HFFc6 (cell line): Measurements from ENCODE around the gene FCHSD2. TPM values are rescaled to one million over a fixed set of nuclear protein-coding genes. Genes with fewer than 3 reads are reported as not detected.

Experiments used
- DNase-seq: peaks from one replicate; pipeline ENCODE4 v3.0.0-alpha.2; 2018
- H3K27ac Mint-ChIP-seq: 2 replicates; pipeline ENCODE4 v1.8.0; 2020; ENCODE audit warnings: mild to moderate bottlenecking, mixed read lengths
- H3K27me3 Mint-ChIP-seq: 2 replicates; pipeline ENCODE4 v1.8.0; 2021; ENCODE audit warnings: mild to moderate bottlenecking, moderate library complexity, mixed read lengths; ENCODE audit not compliant: insufficient read depth
- H3K36me3 Mint-ChIP-seq: 2 replicates; pipeline ENCODE4 v1.8.0; 2021; ENCODE audit warnings: low read depth, mixed read lengths
- H3K4me1 Mint-ChIP-seq: 2 replicates; pipeline ENCODE4 v1.8.0; 2020; ENCODE audit warnings: low read depth, mixed read lengths
- H3K4me3 Mint-ChIP-seq: 2 replicates; pipeline ENCODE4 v1.8.0; 2020; ENCODE audit warnings: mild to moderate bottlenecking, moderate library complexity, mixed read lengths
- H3K9me3 Mint-ChIP-seq: 2 replicates; pipeline ENCODE4 v1.8.0; 2020; ENCODE audit warnings: mild to moderate bottlenecking, mixed read lengths
- CTCF ChIP-seq: fragments of 200-600 bp; sonication (generic); IDR thresholded peaks from 2 replicates; pipeline ENCODE4 v1.5.0; 2021; ENCODE audit warnings: antibody characterized with exemption, mild to moderate bottlenecking
- total RNA-seq, 6 experiments: library from RNA; stranded (reverse); fragmentation: NEBNext Ultra II Directional; extraction: Animal tissue kit (Norgen Biotek cat#: 25700); gene quantifications; 2 replicates in 1 of 6; 3 replicates in 5 of 6; pipeline ENCODE4 v1.2.3, GENCODE V29; 2021

FCHSD2 gene
- total RNA-seq, 6 experiments from 2014 or later, result 58.9 to 68.2 (median 65.0) TPM

- TF ChIP-seq CTCF, result no peak
- Mint-ChIP-seq H3K9me3 (no peaks in the 10 kb centered on the region), H3K4me3 (no peak overlapping the region), H3K36me3 (no peaks in the 10 kb centered on the region), H3K4me1 (peaks cover 39% of the 10 kb centered on the region), H3K27ac (no peak overlapping the region), H3K27me3 (peaks cover 1% of the 10 kb centered on the region; the same call in 1 of the 2 replicates)
- no peak for DNase-seq
Measured at GRCh38 chr11:73154178-73154577, 12.1 kb upstream of the FCHSD2 start.

- no peak for DNase-seq
- TF ChIP-seq CTCF, result no peak
- Mint-ChIP-seq H3K9me3 (no peaks in the 10 kb centered on the region), H3K36me3 (no peaks in the 10 kb centered on the region), H3K4me3 (no peak overlapping the region), H3K27ac (no peak overlapping the region), H3K4me1 (peaks cover 34% of the 10 kb centered on the region), H3K27me3 (peaks cover 1% of the 10 kb centered on the region; the same call in 1 of the 2 replicates)
Measured at GRCh38 chr11:73152861-73153483, 10.9 kb upstream of the FCHSD2 start.

GRCh38 chr11:73152086-73152853, 10.2 kb upstream of the FCHSD2 start:
- TF ChIP-seq CTCF, result no peak
- Mint-ChIP-seq H3K27me3 (no peaks in the 10 kb centered on the region; the same call in 1 of the 2 replicates), H3K9me3 (no peaks in the 10 kb centered on the region), H3K27ac (no peak overlapping the region), H3K4me1 (peaks cover 26% of the 10 kb centered on the region), H3K36me3 (no peaks in the 10 kb centered on the region), H3K4me3 (no peak overlapping the region)
- DNase-seq, result no peak

- no peaks in the 10 kb centered on the region for H3K36me3 Mint-ChIP-seq
- no peak for DNase-seq
- peaks cover 3% of the 10 kb centered on the region for H3K27me3 Mint-ChIP-seq
- H3K4me3 Mint-ChIP-seq, result no peak overlapping the region
- H3K27ac Mint-ChIP-seq, result no peak overlapping the region
- TF ChIP-seq CTCF, result no peak
- peaks cover 18% of the 10 kb centered on the region for H3K4me1 Mint-ChIP-seq
- H3K9me3 Mint-ChIP-seq, result no peaks in the 10 kb centered on the region
Measured at GRCh38 chr11:73151416-73151815, 9.3 kb upstream of the FCHSD2 start.

- Mint-ChIP-seq H3K4me3 (no peak overlapping the region), H3K27ac (no peak overlapping the region), H3K27me3 (peaks cover 5% of the 10 kb centered on the region), H3K4me1 (peaks cover 10% of the 10 kb centered on the region), H3K36me3 (no peaks in the 10 kb centered on the region), H3K9me3 (no peaks in the 10 kb centered on the region)
- TF ChIP-seq CTCF, result no peak
- DNase-seq, result no peak
Measured at GRCh38 chr11:73149105-73149504, 7.0 kb upstream of the FCHSD2 start.
